ENCODE results near the gene CRISPLD2. TPM values are rescaled to one million over a fixed set of nuclear protein-coding genes. Genes with fewer than 3 reads are reported as not detected.

The CRISPLD2 gene
- total RNA-seq, 2 experiments from 2014 or later: 0.47 to 0.99 TPM

DNA sequence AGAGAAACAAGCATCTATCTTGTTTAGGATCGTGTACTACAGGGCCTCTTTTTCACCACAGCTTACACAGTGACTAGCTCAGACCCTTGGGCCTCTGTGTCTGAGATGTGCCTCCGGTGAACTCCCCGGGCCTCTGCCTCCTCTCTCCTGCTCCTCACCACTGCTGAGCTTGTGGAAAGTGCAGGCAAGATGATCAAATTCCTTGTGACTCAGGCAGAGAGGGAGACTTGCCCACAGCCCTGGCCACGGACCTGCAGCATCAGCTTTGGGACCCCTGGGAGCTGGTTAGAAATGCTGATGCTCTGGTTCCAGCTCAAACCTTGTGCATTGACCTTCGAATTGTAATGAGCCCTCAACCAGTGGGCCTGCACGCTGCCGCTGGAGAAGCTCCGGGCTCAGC, 111.7 kb downstream of the CRISPLD2 start:
- no peaks in the 10 kb centered on the region for H3K9me2 ChIP-seq (ENCODE audit: insufficient read depth, low read length)
- no peak overlapping the region for H3K4me3 ChIP-seq (ENCODE audit: low read depth, low read length, poor library complexity, severe bottlenecking)
- intact Hi-C loops (cut with micrococcal nuclease; ENCODE audit: unreplicated experiment): no loop called here
- no peak for DNase-seq (ENCODE audit: low spot score)
- no peaks in the 10 kb centered on the region for H3K4me1 ChIP-seq (ENCODE audit: insufficient read depth, low read length, poor library complexity, severe bottlenecking)
- no peaks in the 10 kb centered on the region for H3K79me2 ChIP-seq (ENCODE audit: insufficient read depth, low read depth, low read length)
- no peak for TF ChIP-seq EZH2phosphoT487 (IDR thresholded peaks at IDR 0.05; ENCODE audit: borderline replicate concordance, low read depth, low read length)
- TF ChIP-seq, protein P1, sequence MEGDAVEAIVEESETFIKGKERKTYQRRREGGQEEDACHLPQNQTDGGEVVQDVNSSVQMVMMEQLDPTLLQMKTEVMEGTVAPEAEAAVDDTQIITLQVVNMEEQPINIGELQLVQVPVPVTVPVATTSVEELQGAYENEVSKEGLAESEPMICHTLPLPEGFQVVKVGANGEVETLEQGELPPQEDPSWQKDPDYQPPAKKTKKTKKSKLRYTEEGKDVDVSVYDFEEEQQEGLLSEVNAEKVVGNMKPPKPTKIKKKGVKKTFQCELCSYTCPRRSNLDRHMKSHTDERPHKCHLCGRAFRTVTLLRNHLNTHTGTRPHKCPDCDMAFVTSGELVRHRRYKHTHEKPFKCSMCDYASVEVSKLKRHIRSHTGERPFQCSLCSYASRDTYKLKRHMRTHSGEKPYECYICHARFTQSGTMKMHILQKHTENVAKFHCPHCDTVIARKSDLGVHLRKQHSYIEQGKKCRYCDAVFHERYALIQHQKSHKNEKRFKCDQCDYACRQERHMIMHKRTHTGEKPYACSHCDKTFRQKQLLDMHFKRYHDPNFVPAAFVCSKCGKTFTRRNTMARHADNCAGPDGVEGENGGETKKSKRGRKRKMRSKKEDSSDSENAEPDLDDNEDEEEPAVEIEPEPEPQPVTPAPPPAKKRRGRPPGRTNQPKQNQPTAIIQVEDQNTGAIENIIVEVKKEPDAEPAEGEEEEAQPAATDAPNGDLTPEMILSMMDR (conservative IDR thresholded peaks at IDR 0.05; ENCODE audit: low read length): no peak
- no TSS peak for BruUV-seq (replicated peaks)
- CTCF ChIA-PET (ENCODE audit: unreplicated experiment): no interaction called here
- no peak overlapping the region for H3K4me2 ChIP-seq (ENCODE audit: low read length)
- POLR2A ChIA-PET: interaction anchor here (1.5 kb wide), 1 partner anchor 10 kb away, joined by 3 read pairs; no protein-coding TSS in a partner anchor
- no peaks in the 10 kb centered on the region for H4K20me1 ChIP-seq (ENCODE audit: insufficient read depth, low read length)
- no peaks in the 10 kb centered on the region for H3K36me3 ChIP-seq (ENCODE audit: insufficient read depth, low read length)
- H2AFZ ChIP-seq (ENCODE audit: low read length): no peak overlapping the region
- no peaks in the 10 kb centered on the region for H3K9me3 ChIP-seq (ENCODE audit: low read length)
- no peak overlapping the region for H3K27ac ChIP-seq (ENCODE audit: low read depth, low read length, poor library complexity, severe bottlenecking)

DNA sequence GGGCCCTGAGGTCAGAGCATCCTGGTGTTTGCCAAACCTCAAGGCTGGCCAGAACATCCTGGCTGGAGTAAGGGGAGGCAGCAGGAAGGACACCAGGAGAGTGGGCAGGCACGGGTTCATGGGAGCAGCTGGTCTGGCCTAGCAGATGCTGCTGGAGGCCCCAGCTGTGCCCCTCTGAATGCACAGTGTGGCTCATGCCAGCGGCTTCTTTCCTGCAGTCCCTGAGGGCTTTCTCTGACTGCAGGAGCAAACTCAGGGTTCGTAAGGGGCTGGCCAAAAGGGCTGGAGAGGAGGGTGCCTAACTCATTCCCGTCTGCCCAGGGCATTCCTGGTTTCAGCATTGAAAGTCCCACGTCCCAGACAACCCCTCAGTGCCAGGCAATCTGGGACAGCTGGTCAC, 112.9 kb downstream of the CRISPLD2 start:
- Histone ChIP-seq H3K9me3 (ENCODE audit: low read length) (no peaks in the 10 kb centered on the region), H3K27ac (ENCODE audit: low read depth, low read length, poor library complexity, severe bottlenecking) (no peak overlapping the region), H2AFZ (ENCODE audit: low read length) (no peak overlapping the region), H4K20me1 (ENCODE audit: insufficient read depth, low read length) (no peaks in the 10 kb centered on the region), H3K36me3 (ENCODE audit: insufficient read depth, low read length) (no peaks in the 10 kb centered on the region), H3K4me1 (ENCODE audit: insufficient read depth, low read length, poor library complexity, severe bottlenecking) (no peaks in the 10 kb centered on the region), H3K4me2 (ENCODE audit: low read length) (no peak overlapping the region), H3K9me2 (ENCODE audit: insufficient read depth, low read length) (no peaks in the 10 kb centered on the region), H3K79me2 (ENCODE audit: insufficient read depth, low read depth, low read length) (no peaks in the 10 kb centered on the region), H3K4me3 (ENCODE audit: low read depth, low read length, poor library complexity, severe bottlenecking) (no peak overlapping the region)
- TF ChIP-seq, protein P1 (conservative IDR thresholded peaks at IDR 0.05; ENCODE audit: low read length): no peak
- ChIA-PET POLR2A (interaction anchor here (1.5 kb wide), 1 partner anchor 11 kb away, joined by 3 read pairs; no protein-coding TSS in a partner anchor), CTCF (ENCODE audit: unreplicated experiment) (no interaction called here)
- BruUV-seq (replicated peaks): no TSS peak
- intact Hi-C loops (cut with micrococcal nuclease; ENCODE audit: unreplicated experiment): no loop called here
- no peak for DNase-seq (ENCODE audit: low spot score)

DNA sequence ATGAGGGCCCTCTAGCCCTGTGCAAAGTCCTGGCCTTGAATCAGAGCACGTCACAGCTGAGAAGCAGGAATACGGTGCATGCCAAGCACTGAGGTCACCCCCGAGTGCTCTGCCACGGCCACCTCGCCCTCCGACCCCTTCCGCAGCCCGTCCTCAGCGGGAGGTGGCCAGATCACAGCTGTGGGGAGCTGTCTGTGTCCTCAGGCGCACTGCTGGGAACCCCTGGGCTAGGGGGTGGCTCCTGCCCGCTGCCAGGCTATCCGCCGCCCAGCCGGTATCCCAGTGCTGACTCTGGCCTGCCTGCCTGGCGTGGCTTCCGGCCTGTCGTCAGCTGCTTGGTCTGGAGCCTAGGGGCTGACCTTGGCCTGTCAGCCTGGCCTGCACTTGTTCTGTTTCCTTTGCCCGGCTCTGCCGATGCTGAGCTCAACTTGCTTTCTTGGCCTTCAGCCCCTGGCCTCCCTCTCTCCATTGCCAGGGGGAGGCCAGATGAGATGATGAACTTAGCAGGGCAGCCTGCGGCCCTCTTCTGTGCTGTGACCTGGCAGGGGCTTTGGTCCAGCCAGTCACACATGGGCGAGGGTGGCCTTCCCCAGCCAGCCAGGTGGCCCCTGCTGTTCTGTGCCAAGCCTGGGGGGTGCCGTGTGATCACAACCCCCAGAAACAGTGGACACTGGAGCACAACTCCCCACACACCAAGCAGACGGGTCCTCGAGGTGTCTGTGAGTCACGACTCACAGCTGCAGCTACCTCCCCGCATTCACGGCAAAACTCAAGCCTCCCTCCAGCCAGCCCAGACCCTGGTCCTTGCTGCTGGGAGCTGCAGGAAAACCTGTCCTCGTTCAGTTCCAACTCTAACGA, 114.2 kb downstream of the CRISPLD2 start:
- Histone ChIP-seq H3K9me3 (ENCODE audit: low read length) (no peaks in the 10 kb centered on the region), H4K20me1 (ENCODE audit: insufficient read depth, low read length) (no peaks in the 10 kb centered on the region), H2AFZ (ENCODE audit: low read length) (no peak overlapping the region), H3K4me3 (ENCODE audit: low read depth, low read length, poor library complexity, severe bottlenecking) (no peak overlapping the region), H3K4me2 (ENCODE audit: low read length) (no peak overlapping the region), H3K4me1 (ENCODE audit: insufficient read depth, low read length, poor library complexity, severe bottlenecking) (no peaks in the 10 kb centered on the region), H3K9me2 (ENCODE audit: insufficient read depth, low read length) (no peaks in the 10 kb centered on the region), H3K27ac (ENCODE audit: low read depth, low read length, poor library complexity, severe bottlenecking) (no peak overlapping the region), H3K79me2 (ENCODE audit: insufficient read depth, low read depth, low read length) (no peaks in the 10 kb centered on the region), H3K36me3 (ENCODE audit: insufficient read depth, low read length) (no peaks in the 10 kb centered on the region)
- ChIA-PET CTCF (ENCODE audit: unreplicated experiment) (no interaction called here), POLR2A (interaction anchor here (1.1 kb wide), 1 partner anchor 9 kb away, joined by 6 read pairs; no protein-coding TSS in a partner anchor)
- TF ChIP-seq EZH2phosphoT487 (IDR thresholded peaks at IDR 0.05; ENCODE audit: borderline replicate concordance, low read depth, low read length): no peak
- TF ChIP-seq, protein P1 (conservative IDR thresholded peaks at IDR 0.05; ENCODE audit: low read length): no peak
- intact Hi-C loops (cut with micrococcal nuclease; ENCODE audit: unreplicated experiment): no loop called here
- no TSS peak for BruUV-seq (replicated peaks)
- DNase-seq (ENCODE audit: low spot score): no peak

All from OCI-LY7 (cell line).